Measurements from ENCODE around the gene BSG. TPM values are rescaled to one million over a fixed set of nuclear protein-coding genes. Genes with fewer than 3 reads are reported as not detected.

The BSG gene
- total and polyA plus RNA-seq, 9 of the 15 experiments (the other 6 are each of a cell fraction or from before 2014, with no cell fraction given), result 4.6 to 495 (median 187) TPM

- TF ChIP-seq, protein P1, sequence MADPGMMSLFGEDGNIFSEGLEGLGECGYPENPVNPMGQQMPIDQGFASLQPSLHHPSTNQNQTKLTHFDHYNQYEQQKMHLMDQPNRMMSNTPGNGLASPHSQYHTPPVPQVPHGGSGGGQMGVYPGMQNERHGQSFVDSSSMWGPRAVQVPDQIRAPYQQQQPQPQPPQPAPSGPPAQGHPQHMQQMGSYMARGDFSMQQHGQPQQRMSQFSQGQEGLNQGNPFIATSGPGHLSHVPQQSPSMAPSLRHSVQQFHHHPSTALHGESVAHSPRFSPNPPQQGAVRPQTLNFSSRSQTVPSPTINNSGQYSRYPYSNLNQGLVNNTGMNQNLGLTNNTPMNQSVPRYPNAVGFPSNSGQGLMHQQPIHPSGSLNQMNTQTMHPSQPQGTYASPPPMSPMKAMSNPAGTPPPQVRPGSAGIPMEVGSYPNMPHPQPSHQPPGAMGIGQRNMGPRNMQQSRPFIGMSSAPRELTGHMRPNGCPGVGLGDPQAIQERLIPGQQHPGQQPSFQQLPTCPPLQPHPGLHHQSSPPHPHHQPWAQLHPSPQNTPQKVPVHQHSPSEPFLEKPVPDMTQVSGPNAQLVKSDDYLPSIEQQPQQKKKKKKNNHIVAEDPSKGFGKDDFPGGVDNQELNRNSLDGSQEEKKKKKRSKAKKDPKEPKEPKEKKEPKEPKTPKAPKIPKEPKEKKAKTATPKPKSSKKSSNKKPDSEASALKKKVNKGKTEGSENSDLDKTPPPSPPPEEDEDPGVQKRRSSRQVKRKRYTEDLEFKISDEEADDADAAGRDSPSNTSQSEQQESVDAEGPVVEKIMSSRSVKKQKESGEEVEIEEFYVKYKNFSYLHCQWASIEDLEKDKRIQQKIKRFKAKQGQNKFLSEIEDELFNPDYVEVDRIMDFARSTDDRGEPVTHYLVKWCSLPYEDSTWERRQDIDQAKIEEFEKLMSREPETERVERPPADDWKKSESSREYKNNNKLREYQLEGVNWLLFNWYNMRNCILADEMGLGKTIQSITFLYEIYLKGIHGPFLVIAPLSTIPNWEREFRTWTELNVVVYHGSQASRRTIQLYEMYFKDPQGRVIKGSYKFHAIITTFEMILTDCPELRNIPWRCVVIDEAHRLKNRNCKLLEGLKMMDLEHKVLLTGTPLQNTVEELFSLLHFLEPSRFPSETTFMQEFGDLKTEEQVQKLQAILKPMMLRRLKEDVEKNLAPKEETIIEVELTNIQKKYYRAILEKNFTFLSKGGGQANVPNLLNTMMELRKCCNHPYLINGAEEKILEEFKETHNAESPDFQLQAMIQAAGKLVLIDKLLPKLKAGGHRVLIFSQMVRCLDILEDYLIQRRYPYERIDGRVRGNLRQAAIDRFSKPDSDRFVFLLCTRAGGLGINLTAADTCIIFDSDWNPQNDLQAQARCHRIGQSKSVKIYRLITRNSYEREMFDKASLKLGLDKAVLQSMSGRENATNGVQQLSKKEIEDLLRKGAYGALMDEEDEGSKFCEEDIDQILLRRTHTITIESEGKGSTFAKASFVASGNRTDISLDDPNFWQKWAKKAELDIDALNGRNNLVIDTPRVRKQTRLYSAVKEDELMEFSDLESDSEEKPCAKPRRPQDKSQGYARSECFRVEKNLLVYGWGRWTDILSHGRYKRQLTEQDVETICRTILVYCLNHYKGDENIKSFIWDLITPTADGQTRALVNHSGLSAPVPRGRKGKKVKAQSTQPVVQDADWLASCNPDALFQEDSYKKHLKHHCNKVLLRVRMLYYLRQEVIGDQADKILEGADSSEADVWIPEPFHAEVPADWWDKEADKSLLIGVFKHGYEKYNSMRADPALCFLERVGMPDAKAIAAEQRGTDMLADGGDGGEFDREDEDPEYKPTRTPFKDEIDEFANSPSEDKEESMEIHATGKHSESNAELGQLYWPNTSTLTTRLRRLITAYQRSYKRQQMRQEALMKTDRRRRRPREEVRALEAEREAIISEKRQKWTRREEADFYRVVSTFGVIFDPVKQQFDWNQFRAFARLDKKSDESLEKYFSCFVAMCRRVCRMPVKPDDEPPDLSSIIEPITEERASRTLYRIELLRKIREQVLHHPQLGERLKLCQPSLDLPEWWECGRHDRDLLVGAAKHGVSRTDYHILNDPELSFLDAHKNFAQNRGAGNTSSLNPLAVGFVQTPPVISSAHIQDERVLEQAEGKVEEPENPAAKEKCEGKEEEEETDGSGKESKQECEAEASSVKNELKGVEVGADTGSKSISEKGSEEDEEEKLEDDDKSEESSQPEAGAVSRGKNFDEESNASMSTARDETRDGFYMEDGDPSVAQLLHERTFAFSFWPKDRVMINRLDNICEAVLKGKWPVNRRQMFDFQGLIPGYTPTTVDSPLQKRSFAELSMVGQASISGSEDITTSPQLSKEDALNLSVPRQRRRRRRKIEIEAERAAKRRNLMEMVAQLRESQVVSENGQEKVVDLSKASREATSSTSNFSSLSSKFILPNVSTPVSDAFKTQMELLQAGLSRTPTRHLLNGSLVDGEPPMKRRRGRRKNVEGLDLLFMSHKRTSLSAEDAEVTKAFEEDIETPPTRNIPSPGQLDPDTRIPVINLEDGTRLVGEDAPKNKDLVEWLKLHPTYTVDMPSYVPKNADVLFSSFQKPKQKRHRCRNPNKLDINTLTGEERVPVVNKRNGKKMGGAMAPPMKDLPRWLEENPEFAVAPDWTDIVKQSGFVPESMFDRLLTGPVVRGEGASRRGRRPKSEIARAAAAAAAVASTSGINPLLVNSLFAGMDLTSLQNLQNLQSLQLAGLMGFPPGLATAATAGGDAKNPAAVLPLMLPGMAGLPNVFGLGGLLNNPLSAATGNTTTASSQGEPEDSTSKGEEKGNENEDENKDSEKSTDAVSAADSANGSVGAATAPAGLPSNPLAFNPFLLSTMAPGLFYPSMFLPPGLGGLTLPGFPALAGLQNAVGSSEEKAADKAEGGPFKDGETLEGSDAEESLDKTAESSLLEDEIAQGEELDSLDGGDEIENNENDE (IDR thresholded peaks at IDR 0.05; ENCODE audit: low read depth, low read length), result no peak
- no peak for TF ChIP-seq ZNF232 (CRISPR knock-in tag; IDR thresholded peaks at IDR 0.05)
- peak; percentile 82 for TF ChIP-seq GATA2 (CRISPR knock-in tag; IDR thresholded peaks at IDR 0.05)
- TF ChIP-seq MEIS2 (IDR thresholded peaks at IDR 0.05; ENCODE audit: partially characterized antibody), result no peak
- TF ChIP-seq MTF1 (CRISPR knock-in tag; IDR thresholded peaks at IDR 0.05; ENCODE audit: borderline replicate concordance), result no peak
- no peak for TF ChIP-seq SMARCA5 (IDR thresholded peaks at IDR 0.05)
- TF ChIP-seq CBX1 (IDR thresholded peaks at IDR 0.05; ENCODE audit: low read depth), result peak; percentile 29; the same call in 1 of the 2 replicates
- TF ChIP-seq, protein P2, sequence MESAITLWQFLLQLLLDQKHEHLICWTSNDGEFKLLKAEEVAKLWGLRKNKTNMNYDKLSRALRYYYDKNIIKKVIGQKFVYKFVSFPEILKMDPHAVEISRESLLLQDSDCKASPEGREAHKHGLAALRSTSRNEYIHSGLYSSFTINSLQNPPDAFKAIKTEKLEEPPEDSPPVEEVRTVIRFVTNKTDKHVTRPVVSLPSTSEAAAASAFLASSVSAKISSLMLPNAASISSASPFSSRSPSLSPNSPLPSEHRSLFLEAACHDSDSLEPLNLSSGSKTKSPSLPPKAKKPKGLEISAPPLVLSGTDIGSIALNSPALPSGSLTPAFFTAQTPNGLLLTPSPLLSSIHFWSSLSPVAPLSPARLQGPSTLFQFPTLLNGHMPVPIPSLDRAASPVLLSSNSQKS (CRISPR knock-in tag; IDR thresholded peaks at IDR 0.05), result no peak
- TF ChIP-seq HDAC1 (IDR thresholded peaks at IDR 0.05), result peak in 1 of 2 experiments; percentile 39; a peak in 1 of 4 replicates
- TF ChIP-seq NCOR1 (IDR thresholded peaks at IDR 0.05), result peak; percentile 69
Observed at GRCh38 chr19:610801-611480, 38.5 kb downstream of the BSG start (continued).
